Cardiac fibroblast (primary cell): ENCODE data around the gene MAN1A1.
A peak's percentile ranks its signal among the peaks of the same experiment; 100 is the strongest.

ENCODE experiments used
- DNase-seq, 2 donors: peaks; one replicate each; pipeline versions ENCODE4 v3.0.0 to v3.0.0-alpha.2; 2010; ENCODE audit warnings: low read depth in 2 of 2
- H3K4me3 ChIP-seq, 2 donors: replicated peaks in 1 of 2; 1 replicate in 1 of 2; 2 replicates in 1 of 2; pipeline ENCODE4 v1.5.1; 2011; ENCODE audit warnings: low read depth in 2 of 2, low read length in 2 of 2, mild to moderate bottlenecking in 2 of 2, moderate library complexity in 1 of 2
- CTCF ChIP-seq: IDR thresholded peaks from one replicate; pipeline ENCODE4 v1.5.1; 2011; ENCODE audit warnings: low read depth, mild to moderate bottlenecking, low read length, inconsistent platforms

The MAN1A1 gene

GRCh38 chr6:119284861-119285521 is 64.6 kb downstream of the MAN1A1 start:
- TF ChIP-seq CTCF = peak; percentile 13
- no peak overlapping the region for H3K4me3 ChIP-seq
- no peak for DNase-seq

GRCh38 chr6:119283979-119284545 is 65.5 kb downstream of the MAN1A1 start:
- TF ChIP-seq CTCF = no peak
- H3K4me3 ChIP-seq = no peak overlapping the region
- DNase-seq = no peak

GRCh38 chr6:119283214-119283613 is 66.3 kb downstream of the MAN1A1 start:
- TF ChIP-seq CTCF = no peak
- H3K4me3 ChIP-seq = no peak overlapping the region
- peak in 1 of 2 donors; percentile 34 for DNase-seq

- TF ChIP-seq CTCF = no peak
- H3K4me3 ChIP-seq = no peak overlapping the region
- DNase-seq = peak in 1 of 2 donors; percentile 40
Observed at GRCh38 chr6:119280668-119281067, 68.9 kb downstream of the MAN1A1 start.

- no peak for TF ChIP-seq CTCF
Observed at GRCh38 chr6:119280080-119280479, 69.5 kb downstream of the MAN1A1 start.

GRCh38 chr6:119278625-119279024 is 70.9 kb downstream of the MAN1A1 start:
- no peak for DNase-seq
- TF ChIP-seq CTCF = no peak

More at GRCh38 chr6:119280080-119280479, 69.5 kb downstream of the MAN1A1 start:
- DNase-seq = no peak
- no peak overlapping the region for H3K4me3 ChIP-seq

More at GRCh38 chr6:119278625-119279024, 70.9 kb downstream of the MAN1A1 start:
- H3K4me3 ChIP-seq = no peak overlapping the region
